ENCODE measurements around the gene ZNF697.
"Not testable (repeated sequence)": the region's sequence is repeated elsewhere in the genome, so short reads cannot be mapped to it uniquely, and the experiment has no call there.

The ZNF697 gene

GRCh38 chr1:119600561-119600960, 47.5 kb downstream of the ZNF697 start:
- no peak for DNase-seq

- DNase-seq: no peak
Observed at GRCh38 chr1:119595606-119596005, 52.5 kb downstream of the ZNF697 start.

- DNase-seq: no peak
Observed at GRCh38 chr1:119595168-119595567, 52.9 kb downstream of the ZNF697 start.

GRCh38 chr1:119594376-119594775, 53.7 kb downstream of the ZNF697 start:
- no peak for DNase-seq

- no peak for DNase-seq
Observed at GRCh38 chr1:119593805-119594204, 54.3 kb downstream of the ZNF697 start.

- DNase-seq: no peak
Observed at GRCh38 chr1:119590393-119590792, 57.7 kb downstream of the ZNF697 start.

GRCh38 chr1:119588621-119589020, 59.4 kb downstream of the ZNF697 start:
- DNase-seq: no peak

GRCh38 chr1:119587341-119587740, 60.7 kb downstream of the ZNF697 start:
- no peak for DNase-seq

- DNase-seq: not testable (repeated sequence)
Observed at GRCh38 chr1:119585801-119586200, 62.3 kb downstream of the ZNF697 start.

GRCh38 chr1:119582801-119583200, 65.3 kb downstream of the ZNF697 start:
- DNase-seq: no peak

- not testable (repeated sequence) for DNase-seq
Observed at GRCh38 chr1:119581076-119581475, 67.0 kb downstream of the ZNF697 start.

GRCh38 chr1:119573886-119574285, 74.2 kb downstream of the ZNF697 start:
- DNase-seq: no peak

- DNase-seq: not testable (repeated sequence)
Observed at GRCh38 chr1:119569930-119570622, 78.0 kb downstream of the ZNF697 start.

All from activated CD4-positive, CD25-positive, alpha-beta regulatory T cell (primary cell).